NAMALWA (cell line): ENCODE data around the gene ELP5.
A peak's percentile ranks its signal among the peaks of the same experiment; 100 is the strongest.

Source experiments
- DNase-seq: peaks from one replicate; pipeline ENCODE4 v3.0.0-alpha.2; 2015; ENCODE audit warnings: low spot score

Gene ELP5

GRCh38 chr17:7256766-7257456, 4.9 kb downstream of the ELP5 start:
- no peak for DNase-seq

GRCh38 chr17:7258731-7259554, 6.9 kb downstream of the ELP5 start:
- no peak for DNase-seq

GRCh38 chr17:7259555-7259889, 7.5 kb downstream of the ELP5 start:
- DNase-seq: no peak

- DNase-seq: no peak
These were observed 8.1 kb downstream of the ELP5 start for GRCh38 chr17:7260151-7260550.

GRCh38 chr17:7260651-7261378, 8.8 kb downstream of the ELP5 start:
- no peak for DNase-seq

GRCh38 chr17:7261379-7262191, 9.6 kb downstream of the ELP5 start:
- DNase-seq: no peak

- DNase-seq: no peak
These were observed 10.3 kb downstream of the ELP5 start, which contains the start of gene CLDN7 for GRCh38 chr17:7262192-7262934. CLDN7 (minus strand) TSS chr17:7262478; CDS start chr17:7262043, 435 bp downstream.

- no peak for DNase-seq
These were observed 11.2 kb downstream of the ELP5 start for GRCh38 chr17:7262935-7263800.

GRCh38 chr17:7263801-7264078, 11.7 kb downstream of the ELP5 start:
- no peak for DNase-seq

GRCh38 chr17:7266784-7267183, 14.8 kb downstream of the ELP5 start:
- DNase-seq: no peak

GRCh38 chr17:7279448-7279847, 27.4 kb downstream of the ELP5 start:
- DNase-seq: no peak

GRCh38 chr17:7280519-7281073, 28.6 kb downstream of the ELP5 start:
- peak; percentile 91 for DNase-seq

GRCh38 chr17:7281074-7281952, 29.3 kb downstream of the ELP5 start, which contains the start of gene SLC2A4:
SLC2A4 (plus strand) TSS chr17:7281718; CDS start chr17:7281935, 217 bp downstream.
- DNase-seq: peak; percentile 92

- no peak for DNase-seq
These were observed 30.1 kb downstream of the ELP5 start for GRCh38 chr17:7281953-7282751.

GRCh38 chr17:7282752-7283321, 30.8 kb downstream of the ELP5 start:
- DNase-seq: peak; percentile 35

- no peak for DNase-seq
These were observed 31.6 kb downstream of the ELP5 start for GRCh38 chr17:7283471-7284216.

GRCh38 chr17:7284911-7285310, 32.9 kb downstream of the ELP5 start:
- no peak for DNase-seq
